Hematopoietic multipotent progenitor cell treated with erythropoietin and hydrocortisone succinate and interleukin-3 and kit ligand, for 4 days (in vitro differentiated cells): ENCODE measurements around the gene NR2F1-AS1.

Experiments used
- DNase-seq: peaks from one replicate; pipeline ENCODE4 v3.0.0-alpha.2; 2015

The NR2F1-AS1 gene

GRCh38 chr5:93588352-93589151 lies 7.5 kb upstream of the NR2F1-AS1 start:
- DNase-seq, result no peak

GRCh38 chr5:93587597-93588351 lies 6.8 kb upstream of the NR2F1-AS1 start:
- no peak for DNase-seq

DNA sequence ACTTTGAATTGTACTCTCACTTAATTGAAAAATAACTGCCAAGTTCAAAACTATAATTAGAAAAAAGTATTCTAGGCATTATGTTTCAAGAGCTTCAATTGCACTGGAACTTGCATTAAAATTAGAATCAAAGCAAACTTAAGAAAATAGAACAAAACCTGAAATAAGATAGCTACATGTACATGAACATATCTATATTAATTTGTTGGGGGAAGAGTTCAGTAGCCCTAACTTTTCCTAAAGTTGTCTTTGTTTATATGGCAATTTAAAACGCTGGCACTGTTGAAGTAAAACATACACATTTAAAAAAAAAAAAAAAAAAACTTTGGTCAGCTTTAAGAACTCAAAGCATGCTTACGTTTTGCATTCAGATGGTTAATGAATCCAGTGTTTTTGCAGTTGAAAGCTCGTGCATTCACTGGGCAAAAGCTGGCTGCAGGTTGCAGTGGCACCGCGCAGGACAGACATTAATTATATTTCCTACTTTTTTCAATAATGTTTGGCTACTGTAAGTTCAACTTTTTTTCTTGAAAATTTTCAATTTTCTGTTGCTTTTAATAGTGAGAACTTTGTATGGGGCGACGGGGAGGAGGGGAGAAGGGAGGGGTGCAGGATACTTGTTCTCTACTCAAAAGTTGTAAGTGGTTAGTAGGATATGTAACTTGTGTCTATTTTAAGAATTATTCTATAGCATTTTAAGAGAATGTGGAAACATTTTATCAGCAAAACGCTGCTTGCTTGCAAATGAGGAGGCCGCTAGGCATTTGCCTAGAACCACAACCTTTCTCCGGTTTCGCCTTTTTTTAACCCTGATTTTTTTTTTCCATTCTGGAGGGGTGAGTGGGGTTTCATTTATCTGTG lies 5.9 kb upstream of the NR2F1-AS1 start:
- DNase-seq, result no peak

GRCh38 chr5:93585767-93586385 lies 4.9 kb upstream of the NR2F1-AS1 start:
- DNase-seq, result no peak

GRCh38 chr5:93585041-93585766 lies 4.2 kb upstream of the NR2F1-AS1 start:
- peak; percentile 48 for DNase-seq

DNA sequence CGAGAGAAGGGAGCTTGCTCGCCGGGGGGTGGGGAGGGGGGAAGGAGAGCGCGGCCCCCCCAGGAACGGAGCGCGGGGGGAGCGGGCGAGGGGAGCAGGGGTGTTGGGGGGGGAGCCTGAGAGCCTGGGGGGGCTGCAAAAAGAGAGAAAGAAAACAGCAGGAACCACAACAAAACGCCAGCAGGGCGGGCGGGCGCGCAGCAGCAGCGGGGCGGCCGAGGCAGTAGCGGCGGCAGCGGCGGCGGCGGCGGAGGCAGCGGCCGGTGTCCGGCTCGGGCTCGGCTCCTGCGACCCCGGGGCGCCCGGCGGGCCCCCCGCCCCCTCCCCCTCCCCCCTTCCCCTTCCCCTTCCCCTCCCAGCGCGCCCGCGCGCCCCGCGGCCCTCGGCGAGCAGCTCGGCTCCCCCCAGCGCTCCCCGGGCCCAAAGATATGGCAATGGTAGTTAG lies 3.6 kb upstream of the NR2F1-AS1 start:
- no peak for DNase-seq

DNA sequence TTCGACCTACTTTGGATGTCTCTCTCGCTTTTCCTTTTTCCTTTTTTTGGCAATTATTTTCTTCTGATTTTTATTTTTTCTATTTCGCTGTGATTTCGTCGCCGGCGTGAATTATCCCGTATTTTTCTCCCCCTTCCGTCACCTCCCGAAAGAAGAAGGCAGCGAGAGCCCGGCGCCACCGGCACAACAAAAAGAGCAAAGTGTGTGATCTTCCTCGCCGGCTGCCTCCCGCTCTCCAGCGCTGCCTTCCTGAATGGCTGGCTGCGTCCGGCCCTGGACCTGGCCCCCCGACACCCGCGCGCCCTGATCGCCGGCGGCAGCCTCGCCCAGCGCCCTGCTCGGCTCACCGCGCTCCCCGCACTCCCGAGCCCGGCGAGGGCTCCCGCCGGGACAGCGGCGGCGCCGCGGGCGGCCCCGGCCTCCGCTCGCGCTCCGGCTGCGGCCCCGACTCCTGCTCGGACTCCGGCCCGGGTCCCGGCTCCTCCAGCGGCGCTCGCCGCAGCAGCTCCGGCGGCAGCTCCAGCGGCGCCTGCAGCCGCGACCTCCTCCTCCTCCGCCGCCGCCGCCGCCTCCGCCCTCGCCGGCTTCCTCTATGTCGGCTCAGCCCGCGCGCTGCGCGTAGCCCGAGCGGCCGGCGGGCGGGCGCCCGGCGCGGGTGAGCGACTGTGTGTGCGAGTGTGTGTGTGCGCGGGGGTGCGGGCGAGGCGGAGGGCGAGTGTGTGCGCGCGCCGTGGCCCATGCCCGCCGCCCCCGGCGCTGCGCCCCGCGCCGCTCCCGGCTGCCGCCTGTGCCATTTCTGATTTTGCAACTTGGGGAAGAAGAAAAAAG lies 3.0 kb upstream of the NR2F1-AS1 start:
- peak; percentile 70 for DNase-seq

GRCh38 chr5:93583439-93583767 lies 2.4 kb upstream of the NR2F1-AS1 start:
- no peak for DNase-seq

DNA sequence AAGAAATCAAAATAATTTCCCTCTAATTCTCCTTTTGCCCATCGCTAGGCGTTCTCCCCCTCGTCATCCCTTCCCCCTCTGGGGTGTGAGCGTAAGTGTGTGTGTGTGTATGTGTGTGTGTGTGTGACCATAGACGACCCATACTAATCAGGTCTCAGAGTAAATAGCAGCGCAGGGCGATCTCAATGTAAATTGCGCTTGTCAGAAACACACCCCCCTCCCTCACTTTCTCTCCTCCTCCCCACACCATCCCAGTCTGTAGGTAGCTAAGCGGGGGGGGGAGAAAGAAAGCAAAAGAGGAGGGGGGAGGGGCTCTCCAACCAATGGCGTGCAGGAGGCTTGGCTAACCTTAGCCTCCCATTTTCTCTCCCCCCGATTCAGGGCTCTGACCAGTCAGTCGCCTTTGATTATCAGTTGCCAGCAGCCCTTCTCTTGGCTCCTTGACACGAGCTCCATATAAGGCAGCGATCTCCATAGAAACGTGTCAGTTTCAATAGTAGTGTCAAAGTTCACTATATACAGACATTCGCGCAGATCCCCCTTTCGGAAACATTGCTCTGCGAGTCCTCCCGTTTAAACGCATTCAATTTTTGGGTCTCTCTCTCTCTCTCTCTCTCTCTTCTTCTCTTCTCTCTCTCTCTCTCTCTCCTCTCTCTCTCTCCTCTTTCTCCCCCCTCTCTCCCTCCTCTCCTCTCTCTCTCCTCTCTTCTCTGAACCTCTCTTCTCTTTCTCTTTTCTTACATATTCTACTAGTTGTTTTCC lies 1.8 kb upstream of the NR2F1-AS1 start, which contains the start of gene NR2F1:
TSS of gene NR2F1 (plus strand) at position 546 of the 762 bp plus-strand sequence. CDS start 1,802 bp downstream, outside the sequence.
- DNase-seq, result peak; percentile 91

DNA sequence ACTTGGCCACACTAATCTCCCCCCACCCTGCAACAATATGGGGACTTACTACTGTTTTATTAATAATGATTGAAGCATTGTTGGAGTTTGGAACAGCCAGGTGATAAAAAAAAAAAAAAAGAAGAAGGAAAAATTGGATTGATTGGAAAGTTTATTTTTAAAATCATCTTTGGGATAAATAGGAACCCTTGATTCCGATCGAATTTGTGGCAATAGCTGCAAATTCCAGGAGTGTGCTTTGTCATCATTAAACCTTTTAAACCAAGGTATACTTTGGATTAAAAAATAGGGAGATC lies 1.1 kb upstream of the NR2F1-AS1 start:
- no peak for DNase-seq

DNA sequence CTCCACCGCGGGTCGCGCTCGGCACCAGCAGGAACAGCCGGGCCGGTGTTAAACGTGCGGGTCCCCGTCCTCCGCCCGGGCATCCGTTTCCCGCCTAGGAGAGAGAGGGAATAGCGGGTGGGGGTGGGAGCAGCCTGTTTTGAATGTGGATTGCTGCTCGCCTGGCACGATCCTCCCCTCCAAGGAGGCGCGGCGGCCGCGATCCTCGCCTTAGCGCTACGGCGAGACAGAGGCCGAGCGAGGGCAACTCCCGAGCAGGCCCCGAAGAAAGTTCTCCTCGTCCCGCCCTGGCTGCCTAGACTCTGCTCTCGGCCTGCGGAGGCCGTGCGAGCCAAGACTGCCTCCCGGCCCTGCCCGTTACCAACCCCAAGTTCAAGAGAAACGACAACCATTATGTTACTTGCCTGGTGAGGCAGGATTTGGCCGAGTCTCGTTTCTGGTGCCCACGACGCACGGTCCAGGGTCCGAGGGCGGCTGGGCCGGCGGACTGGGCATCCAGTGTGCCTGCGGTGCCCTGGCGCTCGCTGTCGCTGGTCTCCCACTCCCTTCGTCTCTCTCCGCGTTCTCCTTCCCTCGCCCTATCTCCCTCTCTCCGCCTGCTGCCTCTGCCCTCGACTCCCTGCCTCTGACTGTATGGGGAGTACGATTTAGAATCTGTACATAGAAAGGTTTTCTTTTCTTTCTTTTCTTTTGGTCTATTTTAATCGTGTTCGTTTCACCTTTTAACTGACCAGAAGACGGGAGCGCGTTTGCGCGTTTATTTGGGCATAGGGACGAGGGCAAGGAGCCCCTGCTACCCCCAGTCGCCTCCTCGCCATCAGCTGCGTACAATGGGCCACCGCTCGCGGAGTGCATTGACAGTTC lies 724 bp downstream of the NR2F1-AS1 start:
- no peak for DNase-seq

DNA sequence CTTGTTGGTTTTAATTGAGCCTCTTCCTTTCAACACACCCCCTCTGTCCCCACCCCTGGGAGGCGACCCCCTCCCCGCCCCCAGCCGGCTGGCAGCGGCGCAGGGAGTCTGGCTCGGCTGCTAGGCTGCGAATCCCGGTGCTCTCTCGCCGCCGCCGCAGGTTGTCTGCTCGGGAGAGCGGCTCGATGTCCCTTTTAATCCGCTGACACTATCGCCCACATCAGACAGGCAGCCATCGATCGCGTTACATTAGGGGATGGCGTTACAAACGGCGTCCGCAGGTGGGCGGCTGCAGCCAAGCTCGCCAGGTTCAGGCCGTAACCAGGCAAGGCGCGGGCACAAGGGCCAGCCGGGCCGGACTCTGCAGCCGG lies 1.3 kb downstream of the NR2F1-AS1 start:
- DNase-seq, result no peak

DNA sequence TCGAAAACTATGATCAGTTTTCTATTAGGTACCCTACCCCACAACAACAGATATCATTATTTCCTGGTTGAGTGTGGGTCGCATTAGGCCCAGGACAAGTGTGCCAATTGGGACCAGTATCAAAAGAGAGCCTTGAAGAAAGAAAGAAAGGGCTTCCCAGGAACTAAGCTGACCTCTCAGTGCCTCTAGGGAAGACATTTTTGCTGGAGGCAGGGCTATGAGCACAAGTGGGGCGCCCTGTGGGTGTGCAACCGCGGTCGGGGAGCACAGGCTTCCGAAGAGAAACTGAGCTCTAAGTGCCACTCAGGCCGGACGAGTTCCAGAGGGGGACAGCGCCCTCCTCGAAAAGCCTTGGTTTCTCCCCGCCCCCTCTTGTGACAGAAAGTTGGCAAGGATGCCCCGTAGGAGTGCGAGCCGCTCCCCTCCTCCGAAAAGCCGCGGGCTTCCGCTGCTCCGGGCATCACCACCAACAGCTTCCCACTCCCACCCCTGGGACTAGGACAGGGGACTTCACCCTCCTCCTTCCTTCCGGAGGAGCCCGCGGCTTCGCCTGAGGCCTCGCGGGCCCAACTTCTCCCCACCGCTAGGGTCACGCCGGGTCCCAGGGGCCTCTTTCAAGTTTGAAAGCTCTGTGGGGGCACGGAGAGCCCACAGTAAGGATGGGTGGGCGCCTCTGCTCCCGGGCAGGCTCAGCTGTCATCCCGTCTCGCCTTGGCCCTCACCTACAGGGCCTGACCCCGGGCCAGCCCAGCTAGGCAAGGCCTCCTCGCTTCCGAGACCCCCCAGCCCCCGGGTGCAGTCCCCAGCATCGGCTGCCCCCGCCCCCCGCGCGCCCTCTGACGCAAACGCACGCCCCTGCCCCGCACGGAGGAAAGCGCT lies 2.0 kb downstream of the NR2F1-AS1 start:
- DNase-seq, result no peak

- no peak for DNase-seq
Observed at GRCh38 chr5:93577854-93578812, 2.9 kb downstream of the NR2F1-AS1 start.

DNA sequence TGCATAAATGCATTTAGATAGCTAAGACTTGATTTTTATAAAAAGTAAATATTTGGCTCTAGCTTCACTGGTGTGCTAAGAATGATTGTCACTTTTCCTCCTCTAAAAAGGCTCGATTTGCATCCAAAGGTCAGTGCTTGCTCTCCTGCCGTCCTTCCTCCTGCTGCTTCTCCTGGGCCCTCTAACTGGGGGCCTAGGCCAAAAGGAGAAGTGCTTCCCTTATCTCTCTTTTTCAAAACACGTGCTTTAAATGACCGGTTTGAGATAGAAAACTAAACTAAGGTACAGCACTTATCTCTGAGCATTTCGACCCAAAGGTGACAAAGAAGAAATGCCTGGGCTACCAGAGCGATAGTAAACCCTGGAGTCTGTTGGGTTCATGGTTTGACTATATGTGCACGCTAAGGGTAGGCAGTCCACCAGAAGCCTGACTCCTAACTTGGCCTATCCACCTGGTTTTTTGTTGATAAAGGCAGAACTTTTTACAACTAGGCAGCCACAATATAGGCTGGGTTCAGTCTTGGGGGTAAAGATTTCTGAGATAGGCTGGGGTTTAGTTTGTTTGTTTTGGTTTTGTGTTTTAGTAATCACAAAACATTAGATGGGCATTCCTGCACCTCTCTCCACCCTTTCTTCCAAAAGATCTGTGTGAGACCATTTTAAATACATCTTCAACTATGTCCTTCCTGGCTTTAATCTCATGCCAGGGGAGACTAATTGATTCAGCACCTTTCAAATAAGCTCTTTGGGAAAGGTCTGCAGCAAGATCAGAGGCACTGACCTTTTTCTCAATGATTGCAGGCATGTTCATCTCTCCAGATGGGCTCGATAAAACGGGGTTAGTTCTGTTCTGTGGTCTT lies 3.8 kb downstream of the NR2F1-AS1 start:
- no peak for DNase-seq
